Sigmoid colon (tissue), 3 donors: Measurements from ENCODE around the gene CSF2.

Source experiments
- POLR2A ChIP-seq, 2 donors: fragments of 450-650 bp; IDR thresholded peaks; one replicate each; pipeline ENCODE4 v1.6.1; 2016; ENCODE audit warnings: antibody characterized with exemption in 2 of 2, mild to moderate bottlenecking in 2 of 2, moderate library complexity in 2 of 2
- TF ChIP-seq, protein P1 (sequence below), 4 experiments: fragments of 450-650 bp in 3 of 4; fragments of 200-600 bp in 1 of 4; IDR thresholded peaks; one replicate each; pipeline ENCODE4 v1.5.1; 2016 to 2019; ENCODE audit warnings: antibody characterized with exemption in 4 of 4, mild to moderate bottlenecking in 3 of 4, moderate library complexity in 2 of 4

DNA sequence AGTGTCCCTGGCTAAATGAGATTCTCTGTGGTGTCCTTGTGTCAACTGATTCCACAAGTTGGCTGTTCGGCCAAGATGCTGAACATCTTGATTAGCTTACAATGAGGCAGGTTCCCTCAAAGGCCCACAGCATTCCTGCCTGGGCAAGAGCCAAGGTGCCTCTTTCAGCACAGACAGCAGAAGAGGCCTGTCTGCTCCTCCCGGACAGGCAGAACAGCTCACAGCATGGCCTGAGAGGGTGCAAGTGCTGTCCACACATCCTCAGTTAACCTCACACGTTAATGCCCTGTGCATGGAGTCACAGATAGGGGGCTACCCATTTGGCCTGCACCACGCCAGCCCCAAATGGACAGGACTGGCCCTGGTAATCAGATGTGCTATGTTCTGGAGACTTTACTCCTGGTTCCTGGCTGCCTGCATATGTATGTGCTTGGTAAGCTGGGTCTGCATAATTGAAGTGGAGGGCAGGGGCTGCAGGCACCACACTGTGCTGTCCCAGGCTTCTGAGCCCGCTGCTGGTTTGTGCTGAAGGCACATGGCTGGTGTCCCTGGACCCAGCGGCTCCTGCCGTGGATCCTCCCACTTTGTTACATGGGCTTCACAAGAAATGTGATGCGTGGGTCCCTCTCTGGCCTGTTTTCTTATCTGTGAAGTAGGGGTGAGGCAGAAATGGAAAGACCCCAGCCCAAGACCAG, 8.9 kb downstream of the CSF2 start:
- TF ChIP-seq, protein P1, sequence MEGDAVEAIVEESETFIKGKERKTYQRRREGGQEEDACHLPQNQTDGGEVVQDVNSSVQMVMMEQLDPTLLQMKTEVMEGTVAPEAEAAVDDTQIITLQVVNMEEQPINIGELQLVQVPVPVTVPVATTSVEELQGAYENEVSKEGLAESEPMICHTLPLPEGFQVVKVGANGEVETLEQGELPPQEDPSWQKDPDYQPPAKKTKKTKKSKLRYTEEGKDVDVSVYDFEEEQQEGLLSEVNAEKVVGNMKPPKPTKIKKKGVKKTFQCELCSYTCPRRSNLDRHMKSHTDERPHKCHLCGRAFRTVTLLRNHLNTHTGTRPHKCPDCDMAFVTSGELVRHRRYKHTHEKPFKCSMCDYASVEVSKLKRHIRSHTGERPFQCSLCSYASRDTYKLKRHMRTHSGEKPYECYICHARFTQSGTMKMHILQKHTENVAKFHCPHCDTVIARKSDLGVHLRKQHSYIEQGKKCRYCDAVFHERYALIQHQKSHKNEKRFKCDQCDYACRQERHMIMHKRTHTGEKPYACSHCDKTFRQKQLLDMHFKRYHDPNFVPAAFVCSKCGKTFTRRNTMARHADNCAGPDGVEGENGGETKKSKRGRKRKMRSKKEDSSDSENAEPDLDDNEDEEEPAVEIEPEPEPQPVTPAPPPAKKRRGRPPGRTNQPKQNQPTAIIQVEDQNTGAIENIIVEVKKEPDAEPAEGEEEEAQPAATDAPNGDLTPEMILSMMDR (IDR thresholded peaks at IDR 0.05), result no peak
- TF ChIP-seq POLR2A (IDR thresholded peaks at IDR 0.05), result no peak
